ENCODE data around the gene ZNRF2. TPM values are rescaled to one million over a fixed set of nuclear protein-coding genes. Genes with fewer than 3 reads are reported as not detected.

Gene ZNRF2
- total and polyA plus RNA-seq, 10 of the 15 experiments (the other 5 are each of a cell fraction or from before 2014, with no cell fraction given), result 1.2 to 20.4 (median 9.5) TPM

DNA sequence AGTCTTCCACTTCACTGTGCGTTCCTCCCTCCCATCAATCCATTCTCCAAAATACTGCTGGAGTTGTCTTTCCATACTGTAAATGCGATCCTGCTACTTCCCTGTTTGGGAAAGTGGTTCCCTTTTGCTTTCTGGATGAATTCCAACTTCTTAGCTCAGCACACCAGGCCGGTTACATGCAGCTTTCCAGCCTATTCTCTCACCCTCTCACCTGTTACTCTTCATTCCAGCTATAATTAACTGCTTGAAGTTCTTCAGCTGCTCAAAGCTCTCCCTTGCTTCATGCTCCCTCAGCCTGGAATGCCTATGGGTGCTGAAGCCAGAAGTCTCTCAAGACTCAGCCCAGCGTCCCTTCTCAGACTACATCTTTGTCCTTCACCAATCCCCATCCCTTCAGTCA, 6.0 kb upstream of the ZNRF2 start:
- Histone ChIP-seq H3K79me2 (ENCODE audit: control insufficient read depth, insufficient read depth, low read length) (no peaks in the 10 kb centered on the region), H3K4me2 (ENCODE audit: control insufficient read depth, insufficient read depth) (no peak overlapping the region), H3K27me3 (replicated peaks in 1 of 2; ENCODE audit: control insufficient read depth in 2 of 2, insufficient read depth in 2 of 2, low read length in 1 of 2) (no peaks in the 10 kb centered on the region), H3K4me3 (no peak overlapping the region), H2AFZ (ENCODE audit: control insufficient read depth, low read depth, low read length) (no peak overlapping the region), H4K20me1 (ENCODE audit: control insufficient read depth, insufficient read depth) (no peaks in the 10 kb centered on the region), H3K36me3 (ENCODE audit: control insufficient read depth in 2 of 2, insufficient read depth in 2 of 2, low read length in 1 of 2) (no peaks in the 10 kb centered on the region), H3K9me3 (replicated peaks; ENCODE audit: control insufficient read depth, insufficient read depth, low read length) (no peaks in the 10 kb centered on the region), H3K27ac (ENCODE audit: control insufficient read depth, insufficient read depth) (no peak overlapping the region), H3K4me1 (ENCODE audit: control insufficient read depth, insufficient read depth, low read length) (peaks cover 11% of the 10 kb centered on the region; the same call in 1 of the 2 replicates), H3K9ac (ENCODE audit: control insufficient read depth, insufficient read depth, low read length) (no peak overlapping the region)
- CTCF ChIA-PET, result interaction anchor here (0.6 to 13.0 kb wide), 23 partner anchors 12 to 461 kb away, joined by 3 to 182 read pairs (median 4); partner anchors contain the start of gene NOD1
- BruUV-seq (replicated peaks), result no TSS peak
- POLR2A ChIA-PET, result interaction anchor here (0.5 to 2.9 kb wide), 2 partner anchors 70 to 180 kb away, joined by 3 to 6 read pairs; no protein-coding TSS in a partner anchor
- SMC1A ChIA-PET (ENCODE audit: uncharacterized antibody, unreplicated experiment), result interaction anchor here (0.7 to 12.0 kb wide), 25 partner anchors 8 to 285 kb away, joined by 3 to 202 read pairs (median 4); no protein-coding TSS in a partner anchor
- 97% methylated on average over 4 of the region's 4 CpGs for WGBS (ENCODE audit: insufficient coverage, insufficient replicate concordance, low lambda C conversion rate, missing lambda C conversion rate)
- intact Hi-C loops (cut with micrococcal nuclease; ENCODE audit: unreplicated experiment) (loop anchor here (5.0 kb wide), 2 partner anchors 196 to 459 kb away; no protein-coding TSS in a partner anchor), in situ Hi-C loops (cut with MboI) (loop anchor here (5.0 kb wide), 1 partner anchor 134 kb away; no protein-coding TSS in a partner anchor)
- DNase-seq (ENCODE audit: low read depth, low spot score), result no peak
- no peak for ATAC-seq
- RAD21 ChIA-PET (ENCODE audit: unreplicated experiment), result interaction anchor here (0.7 to 8.1 kb wide), 22 partner anchors 9 to 319 kb away, joined by 3 to 108 read pairs (median 5); no protein-coding TSS in a partner anchor
- no peak for FAIRE-seq
- TF ChIP-seq PRDM15 (CRISPR knock-in tag; IDR thresholded peaks at IDR 0.05), result no peak
- TF ChIP-seq, protein P1, sequence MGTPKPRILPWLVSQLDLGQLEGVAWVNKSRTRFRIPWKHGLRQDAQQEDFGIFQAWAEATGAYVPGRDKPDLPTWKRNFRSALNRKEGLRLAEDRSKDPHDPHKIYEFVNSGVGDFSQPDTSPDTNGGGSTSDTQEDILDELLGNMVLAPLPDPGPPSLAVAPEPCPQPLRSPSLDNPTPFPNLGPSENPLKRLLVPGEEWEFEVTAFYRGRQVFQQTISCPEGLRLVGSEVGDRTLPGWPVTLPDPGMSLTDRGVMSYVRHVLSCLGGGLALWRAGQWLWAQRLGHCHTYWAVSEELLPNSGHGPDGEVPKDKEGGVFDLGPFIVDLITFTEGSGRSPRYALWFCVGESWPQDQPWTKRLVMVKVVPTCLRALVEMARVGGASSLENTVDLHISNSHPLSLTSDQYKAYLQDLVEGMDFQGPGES (IDR thresholded peaks at IDR 0.05), result no peak
- TF ChIP-seq NR2F1 (conservative IDR thresholded peaks at IDR 0.05), result no peak
- no peak for TF ChIP-seq YBX1 (IDR thresholded peaks at IDR 0.05)
- TF ChIP-seq HCFC1 (IDR thresholded peaks at IDR 0.05; ENCODE audit: low read length), result no peak
- no peak for TF ChIP-seq NKRF (conservative IDR thresholded peaks at IDR 0.05)
- no peak for TF ChIP-seq MTA2 (IDR thresholded peaks at IDR 0.05; ENCODE audit: low read depth)
- no peak for TF ChIP-seq SUZ12 (IDR thresholded peaks at IDR 0.05; ENCODE audit: unreplicated experiment)
- no peak for TF ChIP-seq USF2 (IDR thresholded peaks at IDR 0.05; ENCODE audit: borderline replicate concordance, low read depth, low read length)
- TF ChIP-seq SKIL (IDR thresholded peaks at IDR 0.05; ENCODE audit: low read depth, poor library complexity, severe bottlenecking), result no peak
- no peak for TF ChIP-seq MXI1 (IDR thresholded peaks at IDR 0.05; ENCODE audit: low read depth, low read length)

All from GM12878 (cell line).